TTC549 (cell line): ENCODE measurements around the gene HYAL4.

Source experiments
- FAIRE-seq: peaks from 2 replicates; lab custom pipeline; 2012; peaks lifted over from hg19 to GRCh38; lab: Jason Lieb, UNC

HYAL4 gene

GRCh38 chr7:123905714-123906113 is 60.7 kb downstream of the HYAL4 start:
- no peak for FAIRE-seq

GRCh38 chr7:123916240-123916724 is 71.3 kb downstream of the HYAL4 start:
- FAIRE-seq, result no peak

GRCh38 chr7:123917878-123918277 is 72.9 kb downstream of the HYAL4 start:
- FAIRE-seq, result no peak

GRCh38 chr7:123918309-123918708 is 73.3 kb downstream of the HYAL4 start:
- FAIRE-seq, result no peak

GRCh38 chr7:123923599-123923998 is 78.6 kb downstream of the HYAL4 start:
- FAIRE-seq, result no peak

GRCh38 chr7:123924941-123925340 is 80.0 kb downstream of the HYAL4 start, which contains the start of gene SPAM1:
SPAM1 (plus strand) TSS chr7:123925241; CDS start chr7:123953571, 28,330 bp downstream.
- no peak for FAIRE-seq
